Ovary (tissue), 9 donors: ENCODE measurements around the gene FRYL. TPM values are rescaled to one million over a fixed set of nuclear protein-coding genes. Genes with fewer than 3 reads are reported as not detected.

Source experiments
- DNase-seq, 5 donors: peaks; one replicate each; pipeline ENCODE4 v3.0.0-alpha.2; 2019 to 2020
- H3K27ac ChIP-seq, 2 donors: fragments of 200-600 bp; one replicate each; pipeline versions ENCODE4 v1.5.1 to v1.8.0; 2019 to 2022
- H3K27me3 ChIP-seq: fragments of 200-600 bp; one replicate; pipeline ENCODE4 v1.8.0; 2022
- H3K36me3 ChIP-seq: fragments of 200-600 bp; sonication (generic); one replicate; pipeline ENCODE4 v1.5.1; 2019
- H3K4me1 ChIP-seq: one replicate; pipeline ENCODE4 v1.8.1; 2013; ENCODE audit warnings: mild to moderate bottlenecking, moderate library complexity; ENCODE audit not compliant: insufficient read depth
- H3K4me3 ChIP-seq: fragments of 200-600 bp; sonication (generic); one replicate; pipeline ENCODE4 v1.5.1; 2017
- H3K9me3 ChIP-seq, 2 donors: fragments of 200-600 bp in 1 of 2; sonication (generic) in 1 of 2; one replicate each; pipeline versions ENCODE4 v1.5.1 to v1.8.1; 2013 to 2019; ENCODE audit warnings: mild to moderate bottlenecking in 1 of 2, moderate library complexity in 1 of 2
- CTCF ChIP-seq, 3 donors: fragments of 450-650 bp in 2 of 3; fragments of 200-600 bp in 1 of 3; IDR thresholded peaks; one replicate each; pipeline versions ENCODE4 v1.5.1 to v1.8.0; 2016 to 2022; ENCODE audit warnings: antibody characterized with exemption in 3 of 3, mild to moderate bottlenecking in 1 of 3
- EP300 ChIP-seq: sonication (generic); formaldehyde crosslinking; IDR thresholded peaks from one replicate; pipeline ENCODE4 v1.6.1; 2017; ENCODE audit warnings: antibody characterized with exemption
- POLR2A ChIP-seq: fragments of 450-650 bp; IDR thresholded peaks from one replicate; pipeline ENCODE4 v1.6.1; 2017; ENCODE audit warnings: antibody characterized with exemption, mild to moderate bottlenecking, moderate library complexity
- WGBS, 3 donors: extraction: QIAGEN DNeasy Blood & Tissue Kit in 1 of 3; methylation state at CpG; one replicate each; pipeline versions ENCODE4 v1.1.5 to v1.1.7; 2013 to 2017; 5-methylcytosine and 5-hydroxymethylcytosine counted together
- intact Hi-C, 4 donors: fragments of 100-400 bp; cut with DNase I; formaldehyde crosslinking; loops; one replicate each; pipeline versions ENCODE4 v1.11.0 to v1.15.1; 2022 to 2023
- polyA plus RNA-seq, 2 donors: library from polyadenylated mRNA; stranded (reverse); fragments of 200-250 nt in 1 of 2; fragments of 350-450 nt in 1 of 2; fragmentation: Illumina TruSeq in 1 of 2; extraction: RNeasy Lipid Tissue Mini Kit (QIAGEN cat#74804) in 1 of 2; gene quantifications; one replicate each; pipeline ENCODE4 v1.2.3, GENCODE V29; 2013 to 2014
- total RNA-seq, 7 donors: library from RNA; depleted of rRNA in 2 of 7; stranded (reverse); fragments of >200 nt in 2 of 7; fragmentation: NEBNext Ultra II Directional in 3 of 7; extraction: Animal tissue kit (Norgen Biotek cat#: 25700) in 3 of 7; gene quantifications; one replicate each; pipeline versions ENCODE4 v1.1.0 to v1.2.4, GENCODE V29; 2016 to 2023
- donor health status: DM: no; HTN: no; CAD: no; lungs with moderate emphysema.
- donor health status: DM: no; HTN: no; CAD: no.
- donor health status: Bipolar disorder and iron deficiency.
- donor health status: DM: yes; HTN: yes; CAD: no.
- donor health status: DM: no; HTN: no; CAD: no.
- donor health status: DM: yes; HTN: yes; CAD: no.

Gene FRYL
- total and polyA plus RNA-seq, 9 donors, result 10.7 to 46.0 (median 35.2) TPM

- intact Hi-C loops, result no loop called here
- TF ChIP-seq CTCF (IDR thresholded peaks at IDR 0.05), result no peak
- TF ChIP-seq POLR2A, result no peak
- TF ChIP-seq EP300, result no peak
- DNase-seq, result no peak
- no peak overlapping the region for H3K4me3 ChIP-seq
- no peaks in the 10 kb centered on the region for H3K27me3 ChIP-seq
- no peaks in the 10 kb centered on the region for H3K36me3 ChIP-seq
- H3K27ac ChIP-seq, result no peak overlapping the region
- no peaks in the 10 kb centered on the region for H3K4me1 ChIP-seq
- H3K9me3 ChIP-seq, result no peaks in the 10 kb centered on the region
- WGBS, 3 donors, result 90 to 91% (median 91%) methylated on average over 3 of the region's 3 CpGs
Measured at GRCh38 chr4:48795108-48795507, 15.0 kb upstream of the FRYL start.

GRCh38 chr4:48792348-48793006 lies 12.4 kb upstream of the FRYL start:
- Histone ChIP-seq H3K36me3 (no peaks in the 10 kb centered on the region), H3K9me3 (no peaks in the 10 kb centered on the region), H3K27me3 (no peaks in the 10 kb centered on the region), H3K4me3 (no peak overlapping the region), H3K27ac (no peak overlapping the region), H3K4me1 (no peaks in the 10 kb centered on the region)
- TF ChIP-seq CTCF (IDR thresholded peaks at IDR 0.05), result no peak
- no peak for TF ChIP-seq EP300
- TF ChIP-seq POLR2A, result no peak
- no peak for DNase-seq
- intact Hi-C loops, result no loop called here
- WGBS, 3 donors, result 65 to 70% (median 68%) methylated on average over 5 of the region's 5 CpGs

GRCh38 chr4:48791313-48791712 lies 11.2 kb upstream of the FRYL start:
- DNase-seq, result no peak
- Histone ChIP-seq H3K36me3 (no peaks in the 10 kb centered on the region), H3K27me3 (no peaks in the 10 kb centered on the region), H3K4me1 (no peaks in the 10 kb centered on the region), H3K9me3 (no peaks in the 10 kb centered on the region), H3K4me3 (no peak overlapping the region), H3K27ac (no peak overlapping the region)
- intact Hi-C loops, result no loop called here
- no peak for TF ChIP-seq POLR2A
- TF ChIP-seq EP300, result no peak
- TF ChIP-seq CTCF (IDR thresholded peaks at IDR 0.05), result no peak

- Histone ChIP-seq H3K4me3 (no peak overlapping the region), H3K9me3 (no peaks in the 10 kb centered on the region), H3K4me1 (no peaks in the 10 kb centered on the region), H3K27me3 (no peaks in the 10 kb centered on the region), H3K27ac (no peak overlapping the region), H3K36me3 (no peaks in the 10 kb centered on the region)
- DNase-seq, result no peak
- intact Hi-C loops, result no loop called here
- no peak for TF ChIP-seq CTCF (IDR thresholded peaks at IDR 0.05)
Measured at GRCh38 chr4:48790561-48790960, 10.5 kb upstream of the FRYL start.
